H1 (cell line): ENCODE data around the gene CP. TPM values are rescaled to one million over a fixed set of nuclear protein-coding genes. Genes with fewer than 3 reads are reported as not detected.

Experiments used
- CTCF ChIA-PET: fragments of 300-600 bp; sonication (Branson Sonifier 250); formaldehyde crosslinking; loops from one replicate; lab custom pipeline; 2021; ENCODE audit not compliant: partially characterized antibody; lab: Charles Lee
- POLR2A ChIA-PET: fragments of 300-600 bp; sonication (Branson Sonifier 250); formaldehyde crosslinking; loops from one replicate; lab custom pipeline; 2021; ENCODE audit warnings: inconsistent platforms; ENCODE audit not compliant: partially characterized antibody; lab: Charles Lee
- DNase-seq, 2 experiments: peaks; one replicate each; pipeline versions ENCODE4 v3.0.0 to v3.0.0-alpha.2; 2010 to 2022; ENCODE audit warnings: low spot score in 2 of 2, low read depth in 1 of 2, mixed read lengths in 1 of 2
- FAIRE-seq: peaks from 2 replicates; lab custom pipeline; 2011; peaks lifted over from hg19 to GRCh38; lab: Jason Lieb, UNC
- H2AFZ ChIP-seq: 2 replicates; pipeline ENCODE4 v1.8.1; 2012; ENCODE audit warnings: low read length, inconsistent platforms
- H2AK5ac ChIP-seq: 2 replicates; pipeline ENCODE4 v1.6.1; 2013; ENCODE audit warnings: low read depth, low read length
- H2BK120ac ChIP-seq: replicated peaks from 2 replicates; pipeline ENCODE3; 2013; ENCODE audit warnings: low read depth, low read length, inconsistent platforms
- H2BK12ac ChIP-seq: 2 replicates; pipeline ENCODE4 v1.6.1; 2013; ENCODE audit warnings: low read depth, low read length
- H2BK15ac ChIP-seq: 2 replicates; pipeline ENCODE4 v1.6.1; 2013; ENCODE audit warnings: low read length
- H2BK20ac ChIP-seq: 2 replicates; pipeline ENCODE4 v1.6.1; 2013; ENCODE audit warnings: low read length
- H2BK5ac ChIP-seq: 2 replicates; pipeline ENCODE4 v1.6.1; 2013; ENCODE audit warnings: low read depth, low read length
- H3K14ac ChIP-seq: 2 replicates; pipeline ENCODE4 v1.6.1; 2013; ENCODE audit warnings: inconsistent platforms; ENCODE audit not compliant: insufficient read length
- H3K18ac ChIP-seq: 2 replicates; pipeline ENCODE4 v1.6.1; 2013; ENCODE audit warnings: low read length; ENCODE audit errors: extremely low read depth
- H3K23ac ChIP-seq: 2 replicates; pipeline ENCODE4 v1.6.1; 2013; ENCODE audit warnings: inconsistent platforms; ENCODE audit not compliant: insufficient read length
- H3K23me2 ChIP-seq: 2 replicates; pipeline ENCODE4 v1.6.1; 2013; ENCODE audit warnings: low read depth, low read length
- H3K27ac ChIP-seq: 2 replicates; pipeline ENCODE4 v1.6.1; 2011; ENCODE audit warnings: low read depth, low read length, inconsistent platforms
- H3K27me3 ChIP-seq, 4 experiments: replicated peaks in 1 of 4; 1 replicate in 1 of 4; 2 replicates in 3 of 4; pipeline versions ENCODE4 v1.6.1 to v1.8.1; 2011 to 2013; ENCODE audit warnings: low read length in 3 of 4, mild to moderate bottlenecking in 3 of 4, inconsistent platforms in 2 of 4, mixed read lengths in 2 of 4, moderate library complexity in 1 of 4; ENCODE audit not compliant: control insufficient read depth in 3 of 4, insufficient read depth in 3 of 4; ENCODE audit errors: extremely low read depth in 1 of 4
- H3K36me3 ChIP-seq, 4 experiments: 2 replicates each; pipeline versions ENCODE4 v1.6.1 to v1.8.1; 2011 to 2013; ENCODE audit warnings: mild to moderate bottlenecking in 4 of 4, low read length in 3 of 4, moderate library complexity in 2 of 4, control low read depth in 1 of 4, inconsistent platforms in 1 of 4; ENCODE audit not compliant: insufficient read depth in 4 of 4, control insufficient read depth in 2 of 4
- H3K4ac ChIP-seq: replicated peaks from 2 replicates; pipeline ENCODE3; 2013; ENCODE audit warnings: low read length, low read depth, mixed read lengths, inconsistent platforms; ENCODE audit not compliant: insufficient read length
- H3K4me1 ChIP-seq, 4 experiments: replicated peaks in 1 of 4; 1 replicate in 1 of 4; 2 replicates in 3 of 4; pipeline versions ENCODE4 v1.6.1 to v1.8.1; 2011 to 2013; ENCODE audit warnings: low read length in 3 of 4, inconsistent platforms in 2 of 4, mixed read lengths in 1 of 4; ENCODE audit not compliant: insufficient read depth in 4 of 4, control insufficient read depth in 3 of 4
- H3K4me2 ChIP-seq, 2 experiments: 2 replicates each; pipeline versions ENCODE4 v1.6.1 to v1.8.1; 2011 to 2013; ENCODE audit warnings: low read depth in 2 of 2, low read length in 2 of 2, control low read depth in 1 of 2, inconsistent platforms in 1 of 2, mild to moderate bottlenecking in 1 of 2; ENCODE audit not compliant: insufficient read depth in 1 of 2
- H3K4me3 ChIP-seq, 4 experiments: fragments of 200-600, 300-600 bp in 1 of 4; sonication (generic), shearing (Covaris generic), sonication (Bioruptor Twin) in 1 of 4; 2 replicates each; pipeline versions ENCODE4 v1.5.1 to v1.8.1; 2011 to 2016; ENCODE audit warnings: low read length in 4 of 4, low read depth in 3 of 4, control low read depth in 2 of 4, inconsistent platforms in 2 of 4, mild to moderate bottlenecking in 2 of 4, mixed read lengths in 1 of 4, moderate library complexity in 1 of 4; ENCODE audit not compliant: insufficient read depth in 2 of 4; ENCODE audit errors: extremely low read depth in 1 of 4
- H3K56ac ChIP-seq: replicated peaks from 2 replicates; pipeline ENCODE3; 2013; ENCODE audit warnings: low read depth, mild to moderate bottlenecking, mixed read lengths, low read length, inconsistent platforms; ENCODE audit not compliant: insufficient read length
- H3K79me1 ChIP-seq: 2 replicates; pipeline ENCODE4 v1.6.1; 2013; ENCODE audit warnings: low read depth, low read length, control low read depth
- H3K79me2 ChIP-seq, 2 experiments: 2 replicates each; pipeline versions ENCODE4 v1.6.1 to v1.8.1; 2012 to 2013; ENCODE audit warnings: low read length in 2 of 2, mild to moderate bottlenecking in 2 of 2, inconsistent platforms in 1 of 2; ENCODE audit not compliant: insufficient read depth in 2 of 2, control insufficient read depth in 1 of 2
- H3K9ac ChIP-seq, 4 experiments: replicated peaks in 1 of 4; 1 replicate in 1 of 4; 2 replicates in 3 of 4; pipeline versions ENCODE4 v1.6.1 to v1.8.1; 2011 to 2013; ENCODE audit warnings: low read depth in 3 of 4, low read length in 3 of 4, control low read depth in 2 of 4, mild to moderate bottlenecking in 2 of 4, moderate library complexity in 2 of 4, inconsistent platforms in 1 of 4; ENCODE audit errors: extremely low read depth in 1 of 4
- H3K9me3 ChIP-seq, 2 experiments: 2 replicates each; pipeline versions ENCODE4 v1.6.1 to v1.8.1; 2012 to 2013; ENCODE audit warnings: mild to moderate bottlenecking in 2 of 2, moderate library complexity in 2 of 2, control low read depth in 1 of 2, inconsistent platforms in 1 of 2, low read depth in 1 of 2, low read length in 1 of 2, mixed read lengths in 1 of 2; ENCODE audit not compliant: insufficient read depth in 2 of 2
- H4K20me1 ChIP-seq, 2 experiments: replicated peaks in 1 of 2; 2 replicates each; pipeline versions ENCODE3 to v1.8.1; 2011 to 2013; ENCODE audit warnings: inconsistent platforms in 2 of 2, low read length in 2 of 2, mild to moderate bottlenecking in 1 of 2; ENCODE audit not compliant: insufficient read depth in 2 of 2, control insufficient read depth in 1 of 2
- H4K5ac ChIP-seq: 2 replicates; pipeline ENCODE4 v1.6.1; 2013; ENCODE audit warnings: low read length, low read depth, mixed read lengths, inconsistent platforms; ENCODE audit not compliant: insufficient read length
- H4K8ac ChIP-seq: 2 replicates; pipeline ENCODE4 v1.8.0; 2013; ENCODE audit warnings: mild to moderate bottlenecking, moderate library complexity, low read length, inconsistent platforms; ENCODE audit not compliant: insufficient read depth; ENCODE audit errors: extremely low read depth
- H4K91ac ChIP-seq: replicated peaks from 2 replicates; pipeline ENCODE3; 2013; ENCODE audit warnings: low read length, mixed read lengths, inconsistent platforms; ENCODE audit not compliant: insufficient read length
- ASH2L ChIP-seq: fragments of 200-600, 300-600 bp; sonication (generic); IDR thresholded peaks from one replicate; pipeline ENCODE4 v1.7.1; 2017; ENCODE audit warnings: low read length
- ATF3 ChIP-seq: IDR thresholded peaks from 2 replicates; pipeline ENCODE4 v1.6.1; 2011; ENCODE audit warnings: low read depth, mild to moderate bottlenecking, low read length; ENCODE audit not compliant: insufficient read depth
- CHD2 ChIP-seq: IDR thresholded peaks from 2 replicates; pipeline ENCODE4 v1.6.1; 2012; ENCODE audit warnings: low read length, improper control_type of control experiment
- MAFK ChIP-seq: IDR thresholded peaks from 2 replicates; pipeline ENCODE4 v1.6.1; 2012; ENCODE audit warnings: low read depth, mild to moderate bottlenecking, improper control_type of control experiment, low read length
- MAX ChIP-seq: IDR thresholded peaks from 2 replicates; pipeline ENCODE4 v1.6.1; 2012; ENCODE audit warnings: inconsistent platforms
- PHF8 ChIP-seq: fragments of 200-600 bp; sonication (generic); conservative IDR thresholded peaks from 2 replicates; pipeline ENCODE4 v1.7.1; 2012; ENCODE audit warnings: low read depth, mild to moderate bottlenecking, inconsistent platforms, low read length, moderate library complexity
- SUZ12 ChIP-seq: fragments of 200-600 bp; sonication (generic); IDR thresholded peaks from 2 replicates; pipeline ENCODE4 v1.6.1; 2012; ENCODE audit warnings: mild to moderate bottlenecking, inconsistent platforms, low read length, moderate library complexity, mixed read lengths
- TCF12 ChIP-seq: IDR thresholded peaks from 2 replicates; pipeline ENCODE4 v1.6.1; 2011; ENCODE audit warnings: low read depth, mild to moderate bottlenecking, low read length
- YY1 ChIP-seq: IDR thresholded peaks from 2 replicates; pipeline ENCODE4 v1.6.1; 2011; ENCODE audit warnings: low read depth, mild to moderate bottlenecking, low read length
- WGBS, 2 experiments: shearing (Covaris generic) in 1 of 2; methylation state at CpG; one replicate each; pipeline versions ENCODE4 v1.1.6 to v1.1.7; 2013 to 2015; ENCODE audit warnings: low lambda C conversion rate in 2 of 2, mixed read lengths in 2 of 2, inconsistent platforms in 1 of 2, low coverage in 1 of 2, missing lambda C conversion rate in 1 of 2; ENCODE audit not compliant: insufficient replicate concordance in 2 of 2, insufficient coverage in 1 of 2, insufficient read length in 1 of 2; ENCODE audit errors: extremely low coverage in 1 of 2, missing lambda C conversion rate in 1 of 2; 5-methylcytosine and 5-hydroxymethylcytosine counted together
- polyA plus RNA-seq, 7 experiments: library from polyadenylated mRNA; depleted of rRNA in 3 of 7; stranded (reverse) in 5 of 7; unstranded in 2 of 7; fragments of >200 nt in 5 of 7; fragments of 200-250 nt in 2 of 7; gene quantifications; 1 replicate in 5 of 7; 2 replicates in 1 of 7; 4 replicates in 1 of 7; pipeline versions ENCODE4 v1.2.1 to v1.2.3, GENCODE V29; 2011 to 2013; ENCODE audit warnings: missing spikeins in 2 of 7, mixed read lengths in 2 of 7
- total RNA-seq: library from RNA; stranded (reverse); fragmentation: NEBNext Ultra II Directional; extraction: Animal tissue kit (Norgen Biotek cat#: 25700); gene quantifications from 2 replicates; pipeline ENCODE4 v1.2.1, GENCODE V29; 2021

Gene CP
- total and polyA plus RNA-seq, 2 of the 8 experiments (the other 6 are each of a cell fraction or from before 2014, with no cell fraction given): 0.32 to 2.6 TPM

GRCh38 chr3:149263856-149264255 lies 42.2 kb upstream of the CP start:
- Histone ChIP-seq H2BK120ac (no peak overlapping the region), H3K56ac (no peak overlapping the region), H3K23ac (no peak overlapping the region), H2BK5ac (no peak overlapping the region), H3K79me2 (no peaks in the 10 kb centered on the region), H3K18ac (no peak overlapping the region), H3K36me3 (no peaks in the 10 kb centered on the region), H2BK20ac (no peak overlapping the region), H4K91ac (no peak overlapping the region), H3K14ac (no peak overlapping the region), H4K8ac (no peak overlapping the region), H2BK15ac (no peak overlapping the region), H2BK12ac (no peak overlapping the region), H3K4me1 (no peaks in the 10 kb centered on the region), H3K9me3 (no peaks in the 10 kb centered on the region), H3K9ac (no peak overlapping the region), H3K27ac (no peak overlapping the region), H3K4me2 (no peak overlapping the region), H4K20me1 (no peaks in the 10 kb centered on the region), H3K4me3 (no peak overlapping the region), H3K27me3 (no peaks in the 10 kb centered on the region), H3K79me1 (no peaks in the 10 kb centered on the region), H2AK5ac (no peak overlapping the region), H4K5ac (no peak overlapping the region), H2AFZ (no peak overlapping the region), H3K23me2 (no peaks in the 10 kb centered on the region), H3K4ac (no peak overlapping the region)
- DNase-seq: no peak
- ChIA-PET POLR2A (no interaction called here), CTCF (no interaction called here)
- no peak for FAIRE-seq
- 89% methylated on average over 1 of the region's 1 CpG; no CpG with 5 or more reads in 1 of the 2 experiments for WGBS, 2 experiments
- TF ChIP-seq PHF8 (no peak), MAX (no peak), ASH2L (no peak), SUZ12 (no peak), YY1 (no peak), MAFK (no peak), ATF3 (no peak), TCF12 (no peak), CHD2 (no peak)
